Uterus (tissue), 2 donors: ENCODE data around the gene RPL22.
"Not testable (repeated sequence)": the region's sequence is repeated elsewhere in the genome, so short reads cannot be mapped to it uniquely, and the experiment has no call there.

Source experiments
- POLR2A ChIP-seq, 2 donors: fragments of 450-650 bp; IDR thresholded peaks; one replicate each; pipeline ENCODE4 v1.6.1; 2016; ENCODE audit warnings: antibody characterized with exemption in 2 of 2, mild to moderate bottlenecking in 1 of 2, moderate library complexity in 1 of 2
- TF ChIP-seq, protein P1 (sequence below), 4 experiments: fragments of 200-600 bp in 2 of 4; fragments of 450-650 bp in 2 of 4; sonication (generic) in 2 of 4; IDR thresholded peaks; one replicate each; pipeline ENCODE4 v1.5.1; 2016 to 2019; ENCODE audit warnings: antibody characterized with exemption in 4 of 4, mild to moderate bottlenecking in 2 of 4, moderate library complexity in 1 of 4

DNA sequence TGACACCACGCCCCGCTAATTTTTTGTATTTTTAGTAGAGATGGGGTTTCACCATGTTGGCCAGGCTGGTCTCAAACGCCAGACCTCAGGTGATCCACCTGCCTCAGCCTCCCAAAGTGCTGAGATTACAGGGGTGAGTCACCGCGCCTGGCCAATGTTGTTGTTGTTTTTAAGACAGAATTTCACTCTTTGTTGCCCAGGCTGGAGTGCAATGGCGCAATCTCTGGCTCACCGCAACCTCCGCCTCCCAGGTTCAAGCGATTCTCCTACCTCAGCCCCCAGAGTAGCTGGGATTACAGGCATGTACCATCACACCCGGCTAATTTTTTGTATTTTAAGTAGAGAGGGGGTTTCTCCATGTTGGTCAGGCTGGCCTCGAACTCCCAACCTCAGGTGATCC lies 20.2 kb upstream of the RPL22 start:
- not testable (repeated sequence) for TF ChIP-seq POLR2A (IDR thresholded peaks at IDR 0.05)
- TF ChIP-seq, protein P1, sequence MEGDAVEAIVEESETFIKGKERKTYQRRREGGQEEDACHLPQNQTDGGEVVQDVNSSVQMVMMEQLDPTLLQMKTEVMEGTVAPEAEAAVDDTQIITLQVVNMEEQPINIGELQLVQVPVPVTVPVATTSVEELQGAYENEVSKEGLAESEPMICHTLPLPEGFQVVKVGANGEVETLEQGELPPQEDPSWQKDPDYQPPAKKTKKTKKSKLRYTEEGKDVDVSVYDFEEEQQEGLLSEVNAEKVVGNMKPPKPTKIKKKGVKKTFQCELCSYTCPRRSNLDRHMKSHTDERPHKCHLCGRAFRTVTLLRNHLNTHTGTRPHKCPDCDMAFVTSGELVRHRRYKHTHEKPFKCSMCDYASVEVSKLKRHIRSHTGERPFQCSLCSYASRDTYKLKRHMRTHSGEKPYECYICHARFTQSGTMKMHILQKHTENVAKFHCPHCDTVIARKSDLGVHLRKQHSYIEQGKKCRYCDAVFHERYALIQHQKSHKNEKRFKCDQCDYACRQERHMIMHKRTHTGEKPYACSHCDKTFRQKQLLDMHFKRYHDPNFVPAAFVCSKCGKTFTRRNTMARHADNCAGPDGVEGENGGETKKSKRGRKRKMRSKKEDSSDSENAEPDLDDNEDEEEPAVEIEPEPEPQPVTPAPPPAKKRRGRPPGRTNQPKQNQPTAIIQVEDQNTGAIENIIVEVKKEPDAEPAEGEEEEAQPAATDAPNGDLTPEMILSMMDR (IDR thresholded peaks at IDR 0.05) = not testable (repeated sequence)
